HepG2 (cell line): Measurements from ENCODE around the gene ADPRS. TPM values are rescaled to one million over a fixed set of nuclear protein-coding genes. Genes with fewer than 3 reads are reported as not detected.

ENCODE experiments used
- BHLHE40 ChIP-seq: IDR thresholded peaks from 2 replicates; pipeline ENCODE4 v1.6.1; 2011; ENCODE audit warnings: low read length, improper control_type of control experiment
- BORCS8-MEF2B ChIP-seq: sonication (generic); formaldehyde crosslinking; IDR thresholded peaks from 2 replicates; pipeline ENCODE4 v1.8.0; 2022; ENCODE audit warnings: mild to moderate bottlenecking, missing genetic modification reagents
- GABPA ChIP-seq, 2 experiments: IDR thresholded peaks; 2 replicates each; pipeline ENCODE4 v1.6.1; 2011 to 2016; ENCODE audit warnings: low read depth in 2 of 2, low read length in 1 of 2, missing biosample characterization in 1 of 2, missing genetic modification characterization in 1 of 2
- KAT8 ChIP-seq: IDR thresholded peaks from 2 replicates; pipeline ENCODE4 v1.6.1; 2016; ENCODE audit warnings: missing genetic modification reagents, missing compliant biosample characterization
- KDM5B ChIP-seq: sonication (generic); formaldehyde crosslinking; IDR thresholded peaks from 2 replicates; pipeline ENCODE4 v1.4.0; 2020; ENCODE audit warnings: missing genetic modification reagents, mild to moderate bottlenecking, borderline replicate concordance
- LCORL ChIP-seq, 2 experiments: fragments of 450-650 bp in 1 of 2; sonication (generic) in 1 of 2; formaldehyde crosslinking in 1 of 2; IDR thresholded peaks; 2 replicates each; pipeline versions ENCODE4 v1.5.0 to v1.6.1; 2017 to 2020; ENCODE audit warnings: antibody characterized with exemption in 1 of 2, missing genetic modification reagents in 1 of 2
- MED1 ChIP-seq: sonication (generic); formaldehyde crosslinking; IDR thresholded peaks from 2 replicates; pipeline ENCODE4 v1.4.0; 2020; ENCODE audit warnings: missing genetic modification reagents
- NFKBIZ ChIP-seq: IDR thresholded peaks from 2 replicates; pipeline ENCODE4 v1.6.1; 2018; ENCODE audit warnings: missing genetic modification reagents, missing compliant biosample characterization
- PHF8 ChIP-seq: sonication (generic); formaldehyde crosslinking; IDR thresholded peaks from 2 replicates; pipeline ENCODE4 v1.5.0; 2020; ENCODE audit warnings: missing genetic modification reagents
- SAFB2 ChIP-seq: sonication (generic); formaldehyde crosslinking; IDR thresholded peaks from 2 replicates; pipeline ENCODE4 v1.5.1; 2020; ENCODE audit warnings: missing genetic modification reagents, low read depth, mild to moderate bottlenecking, borderline replicate concordance
- SIN3B ChIP-seq: fragments of 150-350 bp; IDR thresholded peaks from 2 replicates; pipeline ENCODE4 v1.6.1; 2014; ENCODE audit warnings: low read length
- SOX6 ChIP-seq, 2 experiments: fragments of 450-650 bp in 1 of 2; sonication (generic) in 1 of 2; formaldehyde crosslinking in 1 of 2; IDR thresholded peaks; 2 replicates each; pipeline versions ENCODE4 v1.4.0 to v1.6.1; 2017 to 2020; ENCODE audit warnings: antibody characterized with exemption in 1 of 2, mild to moderate bottlenecking in 1 of 2, missing genetic modification reagents in 1 of 2
- STAT5B ChIP-seq: sonication (generic); formaldehyde crosslinking; IDR thresholded peaks from 2 replicates; pipeline ENCODE4 v1.4.0; 2020; ENCODE audit warnings: missing genetic modification reagents
- TARDBP ChIP-seq: sonication (generic); formaldehyde crosslinking; IDR thresholded peaks from 2 replicates; pipeline ENCODE4 v1.8.0; 2022; ENCODE audit warnings: mild to moderate bottlenecking, missing genetic modification reagents
- ZNF12 ChIP-seq: sonication (generic); formaldehyde crosslinking; IDR thresholded peaks from 2 replicates; pipeline ENCODE4 v1.5.0; 2020; ENCODE audit warnings: missing genetic modification reagents
- ZNF350 ChIP-seq: sonication (generic); formaldehyde crosslinking; IDR thresholded peaks from 2 replicates; pipeline ENCODE4 v1.4.0; 2020; ENCODE audit warnings: mild to moderate bottlenecking, low read depth, missing genetic modification reagents, borderline replicate concordance
- ZNF501 ChIP-seq: sonication (generic); formaldehyde crosslinking; IDR thresholded peaks from 2 replicates; pipeline ENCODE4 v1.5.1; 2020; ENCODE audit warnings: mild to moderate bottlenecking, moderate library complexity, missing genetic modification reagents
- polyA plus RNA-seq, 8 experiments: library from polyadenylated mRNA; depleted of rRNA in 3 of 8; stranded (reverse) in 7 of 8; unstranded in 1 of 8; fragments of >200 nt; fragmentation: Illumina TruSeq in 4 of 8; extraction: Trizol in 4 of 8; gene quantifications; 2 replicates each; pipeline versions ENCODE4 v1.2.1 to v1.2.3, GENCODE V29; 2011 to 2016; ENCODE audit warnings: low read depth in 4 of 8, missing spikeins in 1 of 8, mixed read lengths in 1 of 8; ENCODE audit not compliant: insufficient read depth in 1 of 8
- total RNA-seq, 5 experiments: library from RNA; depleted of rRNA; stranded (reverse); fragments of >200 nt; fragmentation: Illumina TruSeq; extraction: Trizol; gene quantifications; 2 replicates each; pipeline ENCODE4 v1.2.3, GENCODE V29; 2016; ENCODE audit warnings: low read depth in 1 of 5
- TF ChIP-seq, protein P1 (sequence below): sonication (generic); formaldehyde crosslinking; IDR thresholded peaks from 2 replicates; pipeline ENCODE4 v1.5.0; 2020; ENCODE audit warnings: mild to moderate bottlenecking, missing genetic modification reagents, moderate library complexity
- TF ChIP-seq, protein P2 (sequence below): sonication (generic); formaldehyde crosslinking; IDR thresholded peaks from 2 replicates; pipeline ENCODE4 v1.4.0; 2020; ENCODE audit warnings: missing genetic modification reagents
- TF ChIP-seq, protein P3 (sequence below): IDR thresholded peaks from 2 replicates; pipeline ENCODE4 v1.6.1; 2016; ENCODE audit warnings: missing compliant biosample characterization, missing genetic modification reagents, borderline replicate concordance
- TF ChIP-seq, protein P4 (sequence below): sonication (generic); formaldehyde crosslinking; IDR thresholded peaks from 2 replicates; pipeline ENCODE4 v1.4.0; 2020; ENCODE audit warnings: mild to moderate bottlenecking, missing genetic modification reagents
- TF ChIP-seq, protein P5 (sequence below): sonication (generic); formaldehyde crosslinking; IDR thresholded peaks from 2 replicates; pipeline ENCODE4 v1.5.0; 2020; ENCODE audit warnings: missing genetic modification reagents

The ADPRS gene
- total and polyA plus RNA-seq, 2 of the 13 experiments (the other 11 are each of a cell fraction or from before 2014, with no cell fraction given), result 30.6 to 36.4 TPM

DNA sequence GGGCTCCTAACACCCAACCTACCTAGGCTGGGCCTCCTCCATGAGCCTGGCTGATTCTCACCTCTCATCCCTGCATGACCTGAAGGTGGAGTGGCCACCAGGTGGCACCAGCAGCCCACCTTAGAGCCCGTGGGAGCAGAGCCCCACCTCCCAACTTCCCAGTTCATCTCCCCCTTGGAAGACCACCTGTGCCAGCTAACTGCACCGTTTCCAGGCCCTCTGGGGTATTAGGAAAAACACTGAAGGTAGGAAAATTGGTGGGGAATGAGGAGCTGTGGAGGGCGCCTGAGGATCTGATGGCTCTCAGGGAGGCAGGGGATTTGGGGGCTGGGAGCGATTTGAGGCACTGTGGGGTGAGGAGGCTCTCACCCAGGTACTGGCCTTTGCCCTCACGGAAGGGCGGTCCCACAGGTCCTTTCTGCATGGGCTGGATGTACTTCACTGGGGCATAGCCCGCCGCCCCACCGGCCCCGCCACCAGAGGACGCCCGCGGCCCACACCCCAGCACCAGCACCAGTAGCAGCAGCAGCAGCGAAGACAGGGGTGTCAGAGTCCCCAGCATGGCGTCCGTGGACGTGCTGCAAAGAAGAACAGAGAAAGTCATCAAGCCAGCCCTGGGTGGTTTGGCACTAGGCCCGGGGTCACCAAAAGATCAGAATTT, 11.1 kb downstream of the ADPRS start (continued):
- no peak for TF ChIP-seq SOX6 (IDR thresholded peaks at IDR 0.05)
- peak; percentile 16; the same call in 1 of the 2 replicates for TF ChIP-seq SOX6 (CRISPR knock-in tag; IDR thresholded peaks at IDR 0.05)
- TF ChIP-seq, protein P1, sequence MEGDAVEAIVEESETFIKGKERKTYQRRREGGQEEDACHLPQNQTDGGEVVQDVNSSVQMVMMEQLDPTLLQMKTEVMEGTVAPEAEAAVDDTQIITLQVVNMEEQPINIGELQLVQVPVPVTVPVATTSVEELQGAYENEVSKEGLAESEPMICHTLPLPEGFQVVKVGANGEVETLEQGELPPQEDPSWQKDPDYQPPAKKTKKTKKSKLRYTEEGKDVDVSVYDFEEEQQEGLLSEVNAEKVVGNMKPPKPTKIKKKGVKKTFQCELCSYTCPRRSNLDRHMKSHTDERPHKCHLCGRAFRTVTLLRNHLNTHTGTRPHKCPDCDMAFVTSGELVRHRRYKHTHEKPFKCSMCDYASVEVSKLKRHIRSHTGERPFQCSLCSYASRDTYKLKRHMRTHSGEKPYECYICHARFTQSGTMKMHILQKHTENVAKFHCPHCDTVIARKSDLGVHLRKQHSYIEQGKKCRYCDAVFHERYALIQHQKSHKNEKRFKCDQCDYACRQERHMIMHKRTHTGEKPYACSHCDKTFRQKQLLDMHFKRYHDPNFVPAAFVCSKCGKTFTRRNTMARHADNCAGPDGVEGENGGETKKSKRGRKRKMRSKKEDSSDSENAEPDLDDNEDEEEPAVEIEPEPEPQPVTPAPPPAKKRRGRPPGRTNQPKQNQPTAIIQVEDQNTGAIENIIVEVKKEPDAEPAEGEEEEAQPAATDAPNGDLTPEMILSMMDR (CRISPR knock-in tag), result peak; percentile 86
- TF ChIP-seq GABPA (IDR thresholded peaks at IDR 0.05; ENCODE audit: low read depth, low read length), result no peak
- TF ChIP-seq GABPA (CRISPR knock-in tag; IDR thresholded peaks at IDR 0.05; ENCODE audit: low read depth), result no peak
- TF ChIP-seq, protein P2, sequence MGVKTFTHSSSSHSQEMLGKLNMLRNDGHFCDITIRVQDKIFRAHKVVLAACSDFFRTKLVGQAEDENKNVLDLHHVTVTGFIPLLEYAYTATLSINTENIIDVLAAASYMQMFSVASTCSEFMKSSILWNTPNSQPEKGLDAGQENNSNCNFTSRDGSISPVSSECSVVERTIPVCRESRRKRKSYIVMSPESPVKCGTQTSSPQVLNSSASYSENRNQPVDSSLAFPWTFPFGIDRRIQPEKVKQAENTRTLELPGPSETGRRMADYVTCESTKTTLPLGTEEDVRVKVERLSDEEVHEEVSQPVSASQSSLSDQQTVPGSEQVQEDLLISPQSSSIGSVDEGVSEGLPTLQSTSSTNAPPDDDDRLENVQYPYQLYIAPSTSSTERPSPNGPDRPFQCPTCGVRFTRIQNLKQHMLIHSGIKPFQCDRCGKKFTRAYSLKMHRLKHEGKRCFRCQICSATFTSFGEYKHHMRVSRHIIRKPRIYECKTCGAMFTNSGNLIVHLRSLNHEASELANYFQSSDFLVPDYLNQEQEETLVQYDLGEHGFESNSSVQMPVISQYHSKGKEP (CRISPR knock-in tag), result no peak
- TF ChIP-seq ZNF501, result 0 out of 2 replicates have a peak, but pooled peaks have one; percentile 31
- no peak for TF ChIP-seq ZNF12 (CRISPR knock-in tag)
- peak; percentile 47; the same call in 1 of the 2 replicates for TF ChIP-seq KAT8
- no peak for TF ChIP-seq LCORL (IDR thresholded peaks at IDR 0.05)
- peak; percentile 41 for TF ChIP-seq LCORL (CRISPR knock-in tag; IDR thresholded peaks at IDR 0.05)
- no peak for TF ChIP-seq STAT5B (CRISPR knock-in tag)
- 0 out of 2 replicates have a peak, but pooled peaks have one; percentile 25 for TF ChIP-seq KDM5B (CRISPR knock-in tag)
- TF ChIP-seq, protein P3, sequence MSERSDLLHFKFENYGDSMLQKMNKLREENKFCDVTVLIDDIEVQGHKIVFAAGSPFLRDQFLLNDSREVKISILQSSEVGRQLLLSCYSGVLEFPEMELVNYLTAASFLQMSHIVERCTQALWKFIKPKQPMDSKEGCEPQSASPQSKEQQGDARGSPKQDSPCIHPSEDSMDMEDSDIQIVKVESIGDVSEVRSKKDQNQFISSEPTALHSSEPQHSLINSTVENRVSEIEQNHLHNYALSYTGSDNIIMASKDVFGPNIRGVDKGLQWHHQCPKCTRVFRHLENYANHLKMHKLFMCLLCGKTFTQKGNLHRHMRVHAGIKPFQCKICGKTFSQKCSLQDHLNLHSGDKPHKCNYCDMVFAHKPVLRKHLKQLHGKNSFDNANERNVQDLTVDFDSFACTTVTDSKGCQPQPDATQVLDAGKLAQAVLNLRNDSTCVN (CRISPR knock-in tag), result peak; percentile 24; the same call in 1 of the 2 replicates
- TF ChIP-seq MED1, result 0 out of 2 replicates have a peak, but pooled peaks have one; percentile 18
- no peak for TF ChIP-seq PHF8 (CRISPR knock-in tag)
- peak; percentile 57; the same call in 1 of the 2 replicates for TF ChIP-seq BORCS8-MEF2B (CRISPR knock-in tag)
- TF ChIP-seq SAFB2 (CRISPR knock-in tag), result no peak
- no peak for TF ChIP-seq BHLHE40
- TF ChIP-seq, protein P4, sequence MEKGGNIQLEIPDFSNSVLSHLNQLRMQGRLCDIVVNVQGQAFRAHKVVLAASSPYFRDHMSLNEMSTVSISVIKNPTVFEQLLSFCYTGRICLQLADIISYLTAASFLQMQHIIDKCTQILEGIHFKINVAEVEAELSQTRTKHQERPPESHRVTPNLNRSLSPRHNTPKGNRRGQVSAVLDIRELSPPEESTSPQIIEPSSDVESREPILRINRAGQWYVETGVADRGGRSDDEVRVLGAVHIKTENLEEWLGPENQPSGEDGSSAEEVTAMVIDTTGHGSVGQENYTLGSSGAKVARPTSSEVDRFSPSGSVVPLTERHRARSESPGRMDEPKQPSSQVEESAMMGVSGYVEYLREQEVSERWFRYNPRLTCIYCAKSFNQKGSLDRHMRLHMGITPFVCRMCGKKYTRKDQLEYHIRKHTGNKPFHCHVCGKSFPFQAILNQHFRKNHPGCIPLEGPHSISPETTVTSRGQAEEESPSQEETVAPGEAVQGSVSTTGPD (CRISPR knock-in tag), result no peak
- TF ChIP-seq SIN3B, result no peak
- TF ChIP-seq TARDBP (CRISPR knock-in tag), result 0 out of 2 replicates have a peak, but pooled peaks have one; percentile 42
- 0 out of 2 replicates have a peak, but pooled peaks have one; percentile 10 for TF ChIP-seq NFKBIZ (CRISPR knock-in tag)
- peak; percentile 54; the same call in 1 of the 2 replicates for TF ChIP-seq ZNF350 (CRISPR knock-in tag)
- TF ChIP-seq, protein P5, sequence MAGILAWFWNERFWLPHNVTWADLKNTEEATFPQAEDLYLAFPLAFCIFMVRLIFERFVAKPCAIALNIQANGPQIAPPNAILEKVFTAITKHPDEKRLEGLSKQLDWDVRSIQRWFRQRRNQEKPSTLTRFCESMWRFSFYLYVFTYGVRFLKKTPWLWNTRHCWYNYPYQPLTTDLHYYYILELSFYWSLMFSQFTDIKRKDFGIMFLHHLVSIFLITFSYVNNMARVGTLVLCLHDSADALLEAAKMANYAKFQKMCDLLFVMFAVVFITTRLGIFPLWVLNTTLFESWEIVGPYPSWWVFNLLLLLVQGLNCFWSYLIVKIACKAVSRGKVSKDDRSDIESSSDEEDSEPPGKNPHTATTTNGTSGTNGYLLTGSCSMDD (CRISPR knock-in tag), result no peak
